ENCODE measurements around the gene SLIT3.
"Not testable (repeated sequence)": the region's sequence is repeated elsewhere in the genome, so short reads cannot be mapped to it uniquely, and the experiment has no call there.

SLIT3 gene

GRCh38 chr5:169216866-169217265 is 84.1 kb downstream of the SLIT3 start:
- DNase-seq: no peak

GRCh38 chr5:169213479-169213878 is 87.5 kb downstream of the SLIT3 start:
- DNase-seq: no peak

- DNase-seq: not testable (repeated sequence)
These were observed 89.2 kb downstream of the SLIT3 start for GRCh38 chr5:169211761-169212160.

DNA sequence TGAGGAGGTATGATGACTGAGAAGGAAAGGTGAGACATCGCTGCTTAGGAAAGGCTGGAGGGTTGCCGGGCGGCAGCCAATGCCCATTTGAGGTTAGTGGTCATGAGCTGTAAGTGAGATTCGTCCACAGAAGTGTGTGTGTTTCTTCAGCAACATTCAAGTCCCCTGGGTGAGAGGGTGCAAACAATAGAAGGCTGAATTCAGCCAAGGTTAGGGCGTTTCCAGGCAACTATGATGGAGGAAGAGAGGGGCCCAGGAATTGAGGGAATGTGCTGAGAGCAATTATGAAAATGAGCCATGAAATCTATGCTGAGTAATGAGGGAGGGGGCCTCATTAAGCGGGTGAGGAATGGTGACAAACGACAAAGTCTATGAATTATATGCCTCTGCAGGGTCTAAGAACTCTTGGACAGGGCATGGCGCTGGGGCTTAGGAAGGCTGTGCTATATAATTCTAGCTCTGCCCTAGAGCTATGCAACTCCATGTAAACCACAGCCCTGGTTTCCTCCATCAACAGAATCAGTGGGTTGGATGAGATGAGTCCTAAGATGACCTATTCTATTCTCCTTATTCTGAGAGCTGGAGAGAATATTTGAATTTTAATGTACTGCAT is 96.0 kb downstream of the SLIT3 start:
- DNase-seq: peak in 1 of 2 experiments; percentile 15

- no peak for DNase-seq
These were observed 98.0 kb downstream of the SLIT3 start for GRCh38 chr5:169202969-169203368.

- DNase-seq: no peak
These were observed 99.3 kb downstream of the SLIT3 start for GRCh38 chr5:169201597-169201996.

DNA sequence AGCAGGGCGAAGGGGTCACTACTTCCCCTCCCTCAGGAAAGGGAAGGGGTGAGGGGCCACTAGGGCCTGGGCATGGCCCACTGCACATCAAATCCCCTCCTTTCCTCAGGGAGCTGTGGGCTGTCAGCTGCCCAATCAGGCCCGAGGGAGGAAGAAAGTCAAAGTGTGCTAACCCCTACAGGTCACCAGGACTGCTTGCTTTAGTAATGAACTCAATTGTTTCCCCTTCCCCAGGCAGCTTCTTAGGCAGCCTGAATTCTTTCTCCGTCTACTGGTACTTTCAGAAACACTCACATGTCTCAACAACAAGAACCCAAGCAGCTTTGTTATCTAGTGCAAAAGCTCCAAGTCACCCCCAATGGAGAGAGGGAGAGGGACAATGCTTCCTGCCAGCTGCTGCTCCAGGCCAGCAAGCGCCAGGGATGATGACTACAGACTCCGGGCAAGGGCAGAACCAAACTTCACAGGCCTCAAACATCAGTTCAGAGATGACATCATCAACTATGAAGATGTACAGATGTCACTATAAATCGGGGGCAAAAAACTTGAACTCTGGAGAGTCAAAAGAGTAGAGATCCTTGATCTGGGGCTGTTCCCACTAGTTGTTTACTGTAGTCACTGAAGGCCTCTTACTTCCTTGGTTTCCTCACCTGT is 100.7 kb downstream of the SLIT3 start:
- peak in 1 of 2 experiments; percentile 16 for DNase-seq

DNA sequence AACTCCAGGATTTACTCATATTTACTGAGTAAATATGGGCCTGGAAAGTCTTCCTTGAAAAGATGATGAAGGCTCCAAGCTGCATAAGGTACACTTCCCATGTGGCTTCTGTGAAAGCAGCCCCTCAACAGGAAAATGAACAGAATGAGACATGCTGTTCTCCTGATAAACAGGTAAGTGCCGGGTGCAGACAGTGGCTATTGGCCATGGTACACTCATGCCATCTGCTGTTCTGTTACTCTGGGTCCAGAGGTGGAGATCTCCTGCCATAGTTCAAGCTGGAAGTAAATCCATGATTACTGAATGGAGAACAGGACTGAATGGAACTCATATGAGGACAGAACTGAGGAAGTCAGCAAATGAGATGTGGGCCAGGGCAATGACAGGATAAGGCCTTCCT is 103.6 kb downstream of the SLIT3 start:
- peak in 1 of 2 experiments; percentile 28 for DNase-seq

DNA sequence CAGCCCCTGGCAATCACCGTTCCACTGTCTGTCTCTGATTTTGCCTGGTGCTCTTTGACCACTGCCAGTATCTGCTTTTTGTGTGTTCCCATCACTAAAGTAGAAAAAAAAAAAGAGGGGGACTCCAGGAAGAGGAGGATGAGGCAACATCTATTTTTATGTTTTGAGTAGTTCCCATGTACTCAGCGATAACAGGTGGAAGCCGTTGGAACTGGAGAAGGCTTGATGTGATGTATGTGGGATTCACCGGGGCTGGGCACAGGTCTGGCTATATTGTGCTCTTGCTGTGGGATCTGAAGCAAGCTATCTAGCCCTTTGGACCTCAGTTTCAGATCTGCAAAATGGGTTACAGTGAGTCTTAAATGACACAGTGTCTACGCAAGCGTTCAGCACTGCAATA is 104.9 kb downstream of the SLIT3 start:
- no peak for DNase-seq

GRCh38 chr5:169195601-169196000 is 105.3 kb downstream of the SLIT3 start:
- DNase-seq: no peak

- DNase-seq: no peak
These were observed 108.4 kb downstream of the SLIT3 start for GRCh38 chr5:169192536-169192935.

GRCh38 chr5:169190849-169191248 is 110.1 kb downstream of the SLIT3 start:
- DNase-seq: no peak

DNA sequence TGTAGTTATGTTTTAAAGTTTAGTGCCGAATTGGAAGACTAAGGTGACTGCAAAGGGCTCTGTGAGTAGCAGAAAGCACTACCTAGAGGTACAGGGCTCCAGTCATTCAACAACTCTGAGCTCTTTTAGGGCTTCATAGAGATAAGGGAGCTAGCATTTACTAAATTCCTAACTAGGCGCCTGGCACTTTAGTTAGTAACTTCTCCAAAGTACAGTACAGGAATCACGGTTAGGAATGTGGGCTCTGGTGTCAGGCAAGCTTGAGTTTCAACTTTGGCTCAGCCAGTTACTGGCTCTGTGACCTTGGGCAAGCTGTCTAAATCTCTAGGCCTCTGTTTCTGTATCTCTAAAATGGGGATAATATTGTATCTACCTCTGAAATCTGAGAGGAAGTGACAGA is 115.3 kb downstream of the SLIT3 start:
- no peak for DNase-seq

DNA sequence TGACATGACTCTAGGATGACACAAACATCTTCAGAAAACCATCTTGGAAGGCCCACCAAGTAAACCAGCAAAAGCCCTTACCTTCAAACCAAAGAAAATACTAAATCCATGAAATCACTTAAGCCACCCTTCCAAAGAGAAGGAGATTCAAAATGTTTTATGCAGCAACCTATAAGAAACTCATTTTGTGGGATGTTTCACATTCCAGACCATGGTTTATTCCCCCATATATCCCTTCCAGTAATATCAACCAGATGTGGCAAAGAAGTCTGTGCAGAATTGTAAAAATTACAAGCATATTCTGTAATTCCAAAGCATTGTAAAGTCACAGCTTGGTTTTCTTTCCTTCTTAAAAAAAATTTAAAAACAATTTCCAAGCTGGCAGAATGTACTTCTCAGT is 117.4 kb downstream of the SLIT3 start:
- DNase-seq: no peak

- DNase-seq: no peak
These were observed 118.1 kb downstream of the SLIT3 start for GRCh38 chr5:169182797-169183196.

- DNase-seq: no peak
These were observed 119.1 kb downstream of the SLIT3 start for GRCh38 chr5:169181814-169182213.

GRCh38 chr5:169178754-169179153 is 122.2 kb downstream of the SLIT3 start:
- DNase-seq: no peak

- no peak for DNase-seq
These were observed 122.7 kb downstream of the SLIT3 start for GRCh38 chr5:169178274-169178673.

DNA sequence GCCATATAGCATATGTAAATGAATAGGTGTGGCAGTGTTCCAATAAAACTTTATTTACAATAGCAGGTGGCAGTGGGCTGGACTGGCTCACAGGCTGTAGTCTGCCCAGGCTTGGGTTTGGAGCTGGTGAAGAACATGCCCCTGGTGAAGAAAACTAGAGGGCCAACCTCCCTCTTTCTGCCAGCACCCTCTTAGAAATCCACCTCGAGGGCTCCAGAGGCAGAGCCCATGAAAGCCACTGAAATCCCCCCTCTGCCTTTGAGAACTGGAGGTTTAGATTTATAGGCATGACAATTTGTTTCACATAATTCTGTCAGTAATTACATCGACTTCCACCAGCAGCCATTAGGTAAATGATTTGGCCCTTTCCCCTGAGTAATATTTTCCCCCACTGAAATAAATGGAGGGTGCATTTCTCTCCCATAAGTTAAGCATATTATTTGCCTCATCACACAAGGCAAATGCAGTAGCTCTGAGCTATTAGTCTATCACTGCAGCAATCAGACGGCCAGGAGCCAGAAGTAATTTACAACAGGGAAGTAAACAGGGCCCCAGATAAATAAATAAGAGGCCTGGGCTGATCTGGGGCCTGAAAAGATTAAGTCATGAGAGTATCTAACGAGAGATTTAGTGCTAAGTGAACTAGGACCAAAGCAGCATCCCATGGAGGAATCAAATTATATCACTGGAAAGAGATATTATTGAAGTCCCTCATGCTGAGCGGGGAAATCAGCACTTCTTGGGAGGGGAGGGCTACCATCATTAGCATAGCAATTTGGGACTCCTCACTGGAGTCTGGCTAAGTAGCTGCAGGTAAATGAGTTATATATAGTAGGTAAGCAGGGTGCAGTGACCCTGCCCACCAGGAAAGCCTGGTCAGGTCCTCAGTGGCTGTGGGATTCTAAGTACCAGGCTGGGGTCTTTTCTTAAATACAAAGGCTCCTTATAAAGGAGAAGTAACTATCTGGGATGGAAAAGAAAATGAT is 123.9 kb downstream of the SLIT3 start:
- DNase-seq: peak; percentile 38 to 41

GRCh38 chr5:169175733-169176132 is 125.2 kb downstream of the SLIT3 start:
- DNase-seq: no peak

GRCh38 chr5:169174923-169175322 is 126.0 kb downstream of the SLIT3 start:
- no peak for DNase-seq

DNA sequence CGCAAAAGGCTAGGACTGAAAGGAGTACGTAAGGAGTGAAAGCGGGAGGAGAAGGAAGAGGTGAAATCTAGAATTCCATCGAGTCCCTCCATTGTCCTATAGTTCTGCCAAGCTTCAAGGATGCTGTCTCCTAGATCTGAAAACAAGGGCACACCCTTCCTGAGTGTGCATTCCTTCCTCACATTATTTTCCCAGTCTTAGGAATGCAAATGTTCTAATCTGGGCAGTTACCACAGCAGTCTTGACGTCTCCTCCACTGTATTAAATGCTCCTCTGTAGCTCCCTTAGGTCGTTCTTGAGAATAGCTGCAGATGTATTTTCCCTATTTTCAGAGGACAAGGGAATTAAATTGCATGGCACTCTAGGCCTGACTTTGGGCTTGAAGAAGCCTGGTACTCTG is 127.6 kb downstream of the SLIT3 start:
- DNase-seq: no peak

DNA sequence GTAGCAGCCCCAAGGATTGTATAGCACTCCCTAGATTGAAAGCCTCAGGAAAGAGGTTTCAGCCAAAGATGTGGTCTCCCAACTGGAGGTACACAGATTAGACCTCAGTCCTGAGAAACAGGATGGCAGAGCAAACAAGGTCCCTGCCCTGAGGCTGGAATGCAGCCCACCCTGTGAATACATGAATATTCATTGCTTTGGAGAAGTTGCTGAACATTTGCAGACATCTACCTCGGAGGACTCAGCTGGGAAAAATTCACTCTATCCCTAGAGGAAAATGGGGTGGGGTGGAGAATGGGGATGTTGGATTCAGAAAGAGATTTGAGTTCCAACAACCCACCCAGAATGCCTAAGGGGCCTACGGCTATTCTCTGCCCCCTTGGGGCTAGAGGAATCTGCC is 129.4 kb downstream of the SLIT3 start:
- no peak for DNase-seq

DNA sequence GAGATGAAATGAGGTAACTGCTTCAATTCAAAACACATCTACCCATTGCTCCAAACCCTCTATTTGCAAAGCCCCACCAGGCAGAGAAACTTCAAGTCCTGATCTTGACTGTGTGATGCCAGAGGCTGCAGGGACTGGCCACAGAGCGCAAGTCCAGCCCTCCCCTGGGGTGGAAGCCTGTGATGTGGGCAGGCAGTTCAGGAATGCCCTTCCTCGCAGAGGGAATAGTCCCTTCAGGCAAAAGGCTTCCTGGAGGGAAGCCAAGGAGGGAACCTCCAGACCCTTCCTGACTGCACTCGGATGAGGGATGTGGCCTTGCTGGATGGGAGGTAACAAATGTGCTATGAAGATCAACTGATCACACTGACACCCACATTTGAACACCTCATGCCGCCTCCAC is 131.2 kb downstream of the SLIT3 start:
- DNase-seq: no peak
